Immature natural killer cell (primary cell): ENCODE results near the gene PHLDB1. TPM values are rescaled to one million over a fixed set of nuclear protein-coding genes. Genes with fewer than 3 reads are reported as not detected.
A peak's percentile ranks its signal among the peaks of the same experiment; 100 is the strongest.
"Not testable (repeated sequence)": the region's sequence is repeated elsewhere in the genome, so short reads cannot be mapped to it uniquely, and the experiment has no call there.

Experiments
- DNase-seq, 3 donors: peaks; one replicate each; pipeline ENCODE4 v3.0.0; 2022; ENCODE audit warnings: mixed read lengths in 1 of 3
- H3K27ac Mint-ChIP-seq, 6 donors: one replicate each; pipeline ENCODE4 v1.8.0; 2020; ENCODE audit warnings: mixed read lengths in 6 of 6, mild to moderate bottlenecking in 5 of 6, inconsistent platforms in 4 of 6, moderate library complexity in 3 of 6
- H3K27me3 Mint-ChIP-seq, 3 donors: one replicate each; pipeline ENCODE4 v1.8.0; 2020 to 2021; ENCODE audit warnings: low read depth in 3 of 3, mild to moderate bottlenecking in 3 of 3, mixed read lengths in 3 of 3, moderate library complexity in 3 of 3, inconsistent platforms in 1 of 3
- H3K36me3 Mint-ChIP-seq, 3 donors: one replicate each; pipeline ENCODE4 v1.8.0; 2020; ENCODE audit warnings: mixed read lengths in 3 of 3, inconsistent platforms in 2 of 3, mild to moderate bottlenecking in 2 of 3
- H3K4me1 Mint-ChIP-seq, 2 donors: one replicate each; pipeline ENCODE4 v1.8.0; 2020; ENCODE audit warnings: inconsistent platforms in 2 of 2, mild to moderate bottlenecking in 2 of 2, mixed read lengths in 2 of 2, moderate library complexity in 1 of 2
- H3K4me3 Mint-ChIP-seq, 5 donors: one replicate each; pipeline ENCODE4 v1.8.0; 2020; ENCODE audit warnings: mild to moderate bottlenecking in 5 of 5, mixed read lengths in 5 of 5, inconsistent platforms in 3 of 5, moderate library complexity in 3 of 5
- H3K9me3 Mint-ChIP-seq, 6 donors: one replicate each; pipeline ENCODE4 v1.8.0; 2020; ENCODE audit warnings: mild to moderate bottlenecking in 6 of 6, mixed read lengths in 6 of 6, inconsistent platforms in 4 of 6, moderate library complexity in 3 of 6
- polyA plus RNA-seq, 3 donors: library from polyadenylated mRNA; unstranded; fragments of 300-500 nt; fragmentation: Illumina TruSeq; gene quantifications; one replicate each; pipeline ENCODE4 v1.2.3, GENCODE V29; 2021

The PHLDB1 gene
- polyA plus RNA-seq, 3 donors from 2014 or later: 0.17 TPM; not detected in 2

- Mint-ChIP-seq H3K27ac (no peak overlapping the region), H3K36me3 (no peaks in the 10 kb centered on the region), H3K4me1 (no peaks in the 10 kb centered on the region), H3K27me3 (peaks cover 7 to 9% (median 8%) of the 10 kb centered on the region in 3 donors), H3K4me3 (no peak overlapping the region), H3K9me3 (peaks cover 0 to 2% (median 0%) of the 10 kb centered on the region in 6 donors)
- DNase-seq: no peak
Observed at GRCh38 chr11:118670063-118670462, 62.6 kb downstream of the PHLDB1 start.

- Mint-ChIP-seq H3K27ac (no peak overlapping the region), H3K9me3 (peaks cover 0 to 2% (median 0%) of the 10 kb centered on the region in 6 donors), H3K36me3 (no peaks in the 10 kb centered on the region), H3K4me3 (no peak overlapping the region), H3K4me1 (no peaks in the 10 kb centered on the region), H3K27me3 (peaks cover 7 to 9% (median 8%) of the 10 kb centered on the region in 3 donors)
- DNase-seq: no peak
Observed at GRCh38 chr11:118671254-118671653, 63.8 kb downstream of the PHLDB1 start.

- Mint-ChIP-seq H3K9me3 (peaks cover 0 to 2% (median 0%) of the 10 kb centered on the region in 6 donors), H3K27me3 (peaks cover 7 to 9% (median 8%) of the 10 kb centered on the region in 3 donors), H3K4me1 (no peaks in the 10 kb centered on the region), H3K36me3 (no peaks in the 10 kb centered on the region), H3K27ac (no peak overlapping the region), H3K4me3 (no peak overlapping the region)
- DNase-seq: no peak
Observed at GRCh38 chr11:118672846-118673245, 65.4 kb downstream of the PHLDB1 start.

DNA sequence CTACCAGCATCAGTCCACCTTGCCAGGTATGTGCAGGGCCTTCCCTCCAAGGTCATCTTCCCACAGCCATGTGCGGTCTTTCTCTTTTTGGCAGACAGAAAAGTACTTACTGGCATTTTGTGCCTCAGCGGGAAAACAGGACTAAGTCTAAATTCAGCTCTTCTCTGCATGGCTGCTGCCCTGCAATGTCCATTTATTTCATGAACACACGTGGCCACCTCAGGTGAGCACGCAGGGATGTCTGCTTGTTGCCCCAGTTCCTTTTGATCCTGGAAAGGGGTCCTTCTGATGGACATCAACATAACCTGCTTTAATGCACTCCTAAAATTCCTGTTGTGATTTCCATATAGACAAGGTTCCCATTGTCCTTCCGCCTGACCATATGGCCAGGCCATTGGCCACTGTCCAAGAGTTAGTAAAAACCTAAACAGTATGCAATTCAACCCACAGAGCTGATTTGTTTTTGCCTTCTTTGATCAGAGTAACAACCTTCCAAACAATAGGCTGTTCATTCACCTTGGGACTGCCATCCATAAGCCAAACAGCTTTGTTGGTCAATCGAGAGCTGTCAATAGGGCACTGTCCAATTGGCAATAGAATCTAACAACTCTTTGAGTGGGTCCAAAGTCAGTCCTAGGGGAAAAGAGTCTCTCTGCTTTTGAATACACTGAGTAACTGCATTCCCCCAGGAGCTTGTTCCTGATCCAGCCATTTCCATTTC lies 66.1 kb downstream of the PHLDB1 start:
- peaks cover 0 to 2% (median 0%) of the 10 kb centered on the region in 6 donors for H3K9me3 Mint-ChIP-seq
- H3K27me3 Mint-ChIP-seq: peaks cover 7 to 10% (median 8%) of the 10 kb centered on the region in 3 donors
- no peak overlapping the region for H3K27ac Mint-ChIP-seq

GRCh38 chr11:118674082-118674435 lies 66.6 kb downstream of the PHLDB1 start:
- H3K9me3 Mint-ChIP-seq: peaks cover 0 to 2% (median 0%) of the 10 kb centered on the region in 6 donors
- H3K4me3 Mint-ChIP-seq: no peak overlapping the region
- no peak for DNase-seq
- no peak overlapping the region for H3K27ac Mint-ChIP-seq
- peaks cover 3 to 10% (median 7%) of the 10 kb centered on the region in 3 donors for H3K27me3 Mint-ChIP-seq
- no peaks in the 10 kb centered on the region for H3K4me1 Mint-ChIP-seq
- H3K36me3 Mint-ChIP-seq: no peaks in the 10 kb centered on the region

More for the DNA sequence above, 66.1 kb downstream of the PHLDB1 start:
- no peak overlapping the region for H3K4me3 Mint-ChIP-seq
- H3K4me1 Mint-ChIP-seq: no peaks in the 10 kb centered on the region
- H3K36me3 Mint-ChIP-seq: no peaks in the 10 kb centered on the region
- DNase-seq: no peak

DNA sequence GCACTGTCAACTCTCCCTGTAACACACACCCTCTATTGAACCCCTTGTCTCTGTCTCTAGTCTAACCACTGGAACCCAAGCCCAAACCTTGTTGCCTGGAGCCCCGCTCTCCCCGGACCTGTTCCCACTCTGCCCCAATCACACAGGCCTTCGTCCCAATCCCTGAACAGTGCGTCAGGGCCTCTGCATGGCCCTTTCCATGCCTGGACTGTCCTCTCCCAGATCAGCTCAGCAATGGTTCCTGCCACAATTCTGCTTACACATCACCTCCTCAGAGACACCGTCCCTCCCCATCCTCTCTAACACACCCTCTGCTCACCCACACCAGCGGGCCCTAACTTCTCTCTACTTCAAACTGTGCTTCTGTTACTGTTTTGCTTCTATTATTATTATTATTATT lies 70.6 kb downstream of the PHLDB1 start:
- peaks cover 0 to 4% (median 3%) of the 10 kb centered on the region in 3 donors for H3K27me3 Mint-ChIP-seq
- no peak for DNase-seq
- H3K36me3 Mint-ChIP-seq: no peaks in the 10 kb centered on the region
- H3K9me3 Mint-ChIP-seq: no peaks in the 10 kb centered on the region
- H3K4me3 Mint-ChIP-seq: no peak overlapping the region
- no peak overlapping the region for H3K27ac Mint-ChIP-seq
- no peaks in the 10 kb centered on the region for H3K4me1 Mint-ChIP-seq

- not testable (repeated sequence) for H3K27ac Mint-ChIP-seq, DNase-seq, H3K4me3 Mint-ChIP-seq
Observed at GRCh38 chr11:118678908-118679307, 71.5 kb downstream of the PHLDB1 start.

DNA sequence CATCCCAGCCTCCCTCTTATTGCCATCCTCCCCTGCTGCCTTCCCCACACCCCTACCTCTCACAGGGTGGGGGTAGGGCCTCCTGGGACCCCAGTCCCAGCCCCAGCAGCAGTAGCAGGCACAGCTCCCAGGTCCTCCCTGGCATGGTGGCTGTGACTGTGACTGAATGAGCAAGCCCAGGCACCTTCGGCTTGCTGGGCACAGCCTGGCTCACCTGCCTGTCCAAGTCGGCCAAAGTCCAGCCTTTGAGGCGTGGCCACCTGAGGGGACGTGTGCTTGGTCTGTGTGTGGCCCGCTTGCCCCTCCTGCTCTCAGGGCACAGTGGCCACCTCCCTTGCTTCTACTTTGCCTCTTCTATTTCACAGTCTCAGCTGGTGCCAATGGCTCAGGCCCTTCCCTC lies 72.1 kb downstream of the PHLDB1 start, which contains the start of gene TREH:
TSS of gene TREH (minus strand) at position 168 of the 400 bp plus-strand sequence. CDS start at position 145, 23 bp downstream.
- H3K36me3 Mint-ChIP-seq: no peaks in the 10 kb centered on the region
- no peak within 1 kb of the TSS for H3K27ac Mint-ChIP-seq
- no peak within 1 kb of the TSS for H3K4me3 Mint-ChIP-seq
- DNase-seq: no peak
- no peaks in the 10 kb centered on the region for H3K4me1 Mint-ChIP-seq
- H3K27me3 Mint-ChIP-seq: peaks cover 0 to 4% (median 3%) of the 10 kb centered on the region in 3 donors
- H3K9me3 Mint-ChIP-seq: no peaks in the 10 kb centered on the region

More at GRCh38 chr11:118678908-118679307, 71.5 kb downstream of the PHLDB1 start:
- H3K4me1 Mint-ChIP-seq, H3K36me3 Mint-ChIP-seq, H3K27me3 Mint-ChIP-seq, H3K9me3 Mint-ChIP-seq: not testable (repeated sequence)

- Mint-ChIP-seq H3K27ac (no peak overlapping the region), H3K4me3 (no peak overlapping the region), H3K36me3 (no peaks in the 10 kb centered on the region), H3K27me3 (peaks cover 3 to 8% (median 3%) of the 10 kb centered on the region in 3 donors), H3K9me3 (no peaks in the 10 kb centered on the region), H3K4me1 (no peaks in the 10 kb centered on the region)
- DNase-seq: no peak
Observed at GRCh38 chr11:118682372-118682771, 75.0 kb downstream of the PHLDB1 start.

DNA sequence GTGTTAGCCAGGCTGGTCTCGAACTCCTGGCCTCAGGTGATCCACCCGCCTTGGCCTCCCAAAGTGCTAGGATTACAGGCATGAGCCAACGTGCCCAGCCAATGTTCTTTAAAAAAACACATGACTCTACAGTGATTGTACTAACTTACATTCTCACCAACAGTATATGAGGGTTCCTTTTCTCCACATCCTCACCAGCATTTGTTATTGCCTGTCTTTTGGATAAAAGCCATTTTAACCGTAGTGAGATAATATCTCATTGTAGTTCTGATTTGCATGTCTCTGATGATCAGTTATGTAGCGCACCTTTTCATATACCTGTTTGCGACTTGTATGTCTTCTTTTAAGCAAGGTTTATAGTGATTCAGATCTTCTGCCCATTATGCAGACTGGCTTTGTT lies 75.5 kb downstream of the PHLDB1 start:
- H3K27me3 Mint-ChIP-seq, H3K4me3 Mint-ChIP-seq, DNase-seq, H3K36me3 Mint-ChIP-seq, H3K9me3 Mint-ChIP-seq, H3K4me1 Mint-ChIP-seq, H3K27ac Mint-ChIP-seq: not testable (repeated sequence)

GRCh38 chr11:118684187-118684586 lies 76.8 kb downstream of the PHLDB1 start:
- peaks cover 8 to 10% of the 10 kb centered on the region in 2 donors for H3K4me1 Mint-ChIP-seq
- no peak for DNase-seq
- H3K27ac Mint-ChIP-seq: no peak overlapping the region
- no peaks in the 10 kb centered on the region for H3K36me3 Mint-ChIP-seq
- peaks cover 3 to 8% (median 7%) of the 10 kb centered on the region in 3 donors for H3K27me3 Mint-ChIP-seq
- no peak overlapping the region for H3K4me3 Mint-ChIP-seq
- no peaks in the 10 kb centered on the region for H3K9me3 Mint-ChIP-seq

- peaks cover 38 to 40% of the 10 kb centered on the region in 2 donors for H3K4me1 Mint-ChIP-seq
- H3K9me3 Mint-ChIP-seq: no peaks in the 10 kb centered on the region
- H3K27ac Mint-ChIP-seq: peak overlapping the region in 2 of 6 donors; percentile 32 to 34
- H3K36me3 Mint-ChIP-seq: no peaks in the 10 kb centered on the region
- peak overlapping the region in 2 of 5 donors; percentile 51 to 53 for H3K4me3 Mint-ChIP-seq
- H3K27me3 Mint-ChIP-seq: peaks cover 13 to 23% (median 20%) of the 10 kb centered on the region in 3 donors
- no peak for DNase-seq
Observed at GRCh38 chr11:118687906-118688305, 80.5 kb downstream of the PHLDB1 start.

DNA sequence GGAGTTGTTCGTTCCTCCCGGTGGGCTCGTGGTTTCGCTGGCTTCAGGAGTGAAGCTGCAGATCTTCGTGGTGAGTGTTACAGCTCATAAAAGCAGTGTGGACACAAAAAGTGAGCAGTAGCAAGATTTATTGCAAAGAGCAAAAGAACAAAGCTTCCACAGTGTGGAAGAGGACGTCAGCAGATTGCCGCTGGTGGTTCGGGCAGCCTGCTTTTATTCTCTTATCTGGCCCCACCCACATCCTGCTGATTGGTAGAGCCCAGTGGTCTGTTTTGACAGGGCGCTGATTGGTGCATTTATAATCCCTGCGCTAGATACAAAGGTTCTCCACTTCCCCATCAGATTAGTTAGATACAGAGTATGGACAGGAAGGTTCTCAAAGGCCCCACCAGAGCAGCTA lies 80.9 kb downstream of the PHLDB1 start:
- Mint-ChIP-seq H3K4me3 (peak overlapping the region; percentile 11 to 53 (median 30)), H3K27me3 (peaks cover 15 to 24% (median 20%) of the 10 kb centered on the region in 3 donors), H3K4me1 (peaks cover 43 to 44% of the 10 kb centered on the region in 2 donors), H3K27ac (peak overlapping the region in 4 of 6 donors; percentile 32 to 78 (median 52))
- peak in 2 of 3 donors; percentile 36 to 48 for DNase-seq
- not testable (repeated sequence) for H3K9me3 Mint-ChIP-seq, H3K36me3 Mint-ChIP-seq

DNA sequence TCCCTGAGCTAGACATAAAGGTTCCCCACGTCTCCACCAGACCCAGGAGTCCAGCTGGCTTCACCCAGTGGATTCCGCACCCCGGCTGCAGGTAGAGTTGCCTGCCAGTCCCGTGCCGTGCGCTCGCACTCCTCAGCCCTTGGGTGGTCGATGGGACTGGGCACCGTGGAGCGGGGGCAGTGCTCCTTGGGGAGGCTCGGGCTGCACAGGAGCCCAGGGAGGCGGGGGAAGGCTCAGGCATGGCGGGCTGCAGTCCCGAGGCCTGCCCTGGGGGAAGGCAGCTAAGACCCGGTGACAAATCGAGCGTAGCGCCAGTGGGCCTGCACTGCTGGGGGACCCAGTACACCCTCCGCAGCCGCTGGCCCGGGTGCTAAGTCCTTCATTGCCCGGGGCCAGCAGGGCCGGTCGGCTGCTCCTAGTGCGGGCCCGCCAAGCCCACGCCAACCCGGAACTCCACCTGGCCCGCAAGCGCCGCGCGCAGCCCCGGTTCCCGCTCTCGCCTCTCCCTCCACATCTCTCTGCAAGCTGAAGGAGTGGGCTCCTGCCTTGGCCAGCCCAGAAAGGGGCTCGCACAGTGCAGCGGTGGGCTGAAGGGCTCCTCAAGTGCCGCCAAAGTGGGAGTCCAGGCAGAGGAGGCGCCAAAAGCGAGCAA lies 81.6 kb downstream of the PHLDB1 start:
- peak overlapping the region in 2 of 5 donors; percentile 51 to 85 for H3K4me3 Mint-ChIP-seq
- no peak for DNase-seq
- H3K9me3 Mint-ChIP-seq: no peaks in the 10 kb centered on the region
- no peaks in the 10 kb centered on the region for H3K36me3 Mint-ChIP-seq
- peak overlapping the region in 1 of 6 donors; percentile 65 for H3K27ac Mint-ChIP-seq
- peaks cover 49 to 51% of the 10 kb centered on the region in 2 donors for H3K4me1 Mint-ChIP-seq
- peaks cover 15 to 24% (median 20%) of the 10 kb centered on the region in 3 donors for H3K27me3 Mint-ChIP-seq
